Mesothelial cell of epicardium (in vitro differentiated cells): Measurements from ENCODE around the gene INSIG1. TPM values are rescaled to one million over a fixed set of nuclear protein-coding genes. Genes with fewer than 3 reads are reported as not detected.

ENCODE experiments used
- DNase-seq, 2 experiments: peaks; one replicate each; pipeline ENCODE4 v3.0.0; 2021; ENCODE audit warnings: low spot score in 2 of 2; ENCODE audit not compliant: unreplicated experiment in 2 of 2
- H3K27ac Mint-ChIP-seq: 2 replicates; pipeline ENCODE4 v1.8.0; 2021; ENCODE audit warnings: mixed read lengths
- H3K27me3 Mint-ChIP-seq: 2 replicates; pipeline ENCODE4 v1.8.0; 2021; ENCODE audit warnings: low read depth, mixed read lengths
- H3K36me3 Mint-ChIP-seq: 2 replicates; pipeline ENCODE4 v1.8.0; 2021; ENCODE audit warnings: mixed read lengths
- H3K4me1 Mint-ChIP-seq: 2 replicates; pipeline ENCODE4 v1.8.0; 2021; ENCODE audit warnings: mixed read lengths
- H3K4me3 Mint-ChIP-seq: 2 replicates; pipeline ENCODE4 v1.8.0; 2021; ENCODE audit warnings: mild to moderate bottlenecking, moderate library complexity, mixed read lengths
- H3K9me3 Mint-ChIP-seq: 2 replicates; pipeline ENCODE4 v1.8.0; 2021; ENCODE audit warnings: mixed read lengths
- total RNA-seq: library from RNA; stranded (reverse); gene quantifications from 3 replicates; pipeline ENCODE4 v1.2.1, GENCODE V29; 2021
- TF ChIP-seq, protein P1 (sequence below): fragments of 200-600 bp; sonication (generic); IDR thresholded peaks from one replicate; pipeline ENCODE4 v1.5.0; 2021; ENCODE audit warnings: antibody characterized with exemption; ENCODE audit not compliant: unreplicated experiment

The INSIG1 gene
- total RNA-seq, 1 donor from 2014 or later = 38.2 TPM

DNA sequence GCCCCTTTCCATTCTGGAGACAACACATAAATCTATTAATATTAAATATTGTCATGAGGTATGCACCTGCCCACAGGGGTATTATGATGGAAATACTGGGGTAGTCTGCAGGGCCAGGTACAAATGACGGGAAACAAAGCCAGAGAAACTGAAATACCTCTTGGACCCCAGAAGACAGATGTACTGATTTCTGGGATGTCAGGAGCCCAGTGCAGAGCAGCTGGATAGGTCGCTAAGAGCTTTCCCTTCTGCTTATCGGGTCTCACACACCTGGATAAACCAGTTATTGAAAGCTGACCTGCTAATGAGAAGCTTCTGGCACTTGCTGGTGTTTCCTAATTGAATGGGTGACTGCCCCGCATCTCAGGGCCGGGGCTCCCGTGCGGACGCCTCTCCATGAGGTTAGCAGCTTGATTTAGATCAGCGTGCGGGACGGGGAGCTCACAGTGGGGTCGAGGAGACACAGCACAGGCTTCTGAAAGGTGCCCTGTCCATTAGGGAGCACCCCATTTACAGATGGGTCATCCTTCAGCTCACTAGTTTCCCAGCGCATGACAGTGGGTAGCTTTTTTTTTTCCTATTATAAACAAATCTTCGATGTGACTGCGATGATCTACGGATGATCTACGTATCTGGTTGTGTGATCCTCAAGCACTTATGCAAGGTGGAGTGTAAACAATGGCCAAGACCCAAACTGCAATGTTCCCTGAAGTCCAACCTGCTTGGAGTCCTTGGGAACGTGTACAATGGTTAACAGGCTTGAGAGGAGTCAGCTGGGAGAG lies 1.5 kb upstream of the INSIG1 start:
- peak overlapping the region; percentile 67 for H3K4me3 Mint-ChIP-seq
- no peak for DNase-seq
- peaks cover 10% of the 10 kb centered on the region for H3K9me3 Mint-ChIP-seq
- H3K27ac Mint-ChIP-seq = peak overlapping the region; percentile 92
- peaks cover 35% of the 10 kb centered on the region for H3K4me1 Mint-ChIP-seq
- TF ChIP-seq, protein P1, sequence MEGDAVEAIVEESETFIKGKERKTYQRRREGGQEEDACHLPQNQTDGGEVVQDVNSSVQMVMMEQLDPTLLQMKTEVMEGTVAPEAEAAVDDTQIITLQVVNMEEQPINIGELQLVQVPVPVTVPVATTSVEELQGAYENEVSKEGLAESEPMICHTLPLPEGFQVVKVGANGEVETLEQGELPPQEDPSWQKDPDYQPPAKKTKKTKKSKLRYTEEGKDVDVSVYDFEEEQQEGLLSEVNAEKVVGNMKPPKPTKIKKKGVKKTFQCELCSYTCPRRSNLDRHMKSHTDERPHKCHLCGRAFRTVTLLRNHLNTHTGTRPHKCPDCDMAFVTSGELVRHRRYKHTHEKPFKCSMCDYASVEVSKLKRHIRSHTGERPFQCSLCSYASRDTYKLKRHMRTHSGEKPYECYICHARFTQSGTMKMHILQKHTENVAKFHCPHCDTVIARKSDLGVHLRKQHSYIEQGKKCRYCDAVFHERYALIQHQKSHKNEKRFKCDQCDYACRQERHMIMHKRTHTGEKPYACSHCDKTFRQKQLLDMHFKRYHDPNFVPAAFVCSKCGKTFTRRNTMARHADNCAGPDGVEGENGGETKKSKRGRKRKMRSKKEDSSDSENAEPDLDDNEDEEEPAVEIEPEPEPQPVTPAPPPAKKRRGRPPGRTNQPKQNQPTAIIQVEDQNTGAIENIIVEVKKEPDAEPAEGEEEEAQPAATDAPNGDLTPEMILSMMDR = no peak
- H3K27me3 Mint-ChIP-seq = no peaks in the 10 kb centered on the region
- H3K36me3 Mint-ChIP-seq = peaks cover under 1% of the 10 kb centered on the region

DNA sequence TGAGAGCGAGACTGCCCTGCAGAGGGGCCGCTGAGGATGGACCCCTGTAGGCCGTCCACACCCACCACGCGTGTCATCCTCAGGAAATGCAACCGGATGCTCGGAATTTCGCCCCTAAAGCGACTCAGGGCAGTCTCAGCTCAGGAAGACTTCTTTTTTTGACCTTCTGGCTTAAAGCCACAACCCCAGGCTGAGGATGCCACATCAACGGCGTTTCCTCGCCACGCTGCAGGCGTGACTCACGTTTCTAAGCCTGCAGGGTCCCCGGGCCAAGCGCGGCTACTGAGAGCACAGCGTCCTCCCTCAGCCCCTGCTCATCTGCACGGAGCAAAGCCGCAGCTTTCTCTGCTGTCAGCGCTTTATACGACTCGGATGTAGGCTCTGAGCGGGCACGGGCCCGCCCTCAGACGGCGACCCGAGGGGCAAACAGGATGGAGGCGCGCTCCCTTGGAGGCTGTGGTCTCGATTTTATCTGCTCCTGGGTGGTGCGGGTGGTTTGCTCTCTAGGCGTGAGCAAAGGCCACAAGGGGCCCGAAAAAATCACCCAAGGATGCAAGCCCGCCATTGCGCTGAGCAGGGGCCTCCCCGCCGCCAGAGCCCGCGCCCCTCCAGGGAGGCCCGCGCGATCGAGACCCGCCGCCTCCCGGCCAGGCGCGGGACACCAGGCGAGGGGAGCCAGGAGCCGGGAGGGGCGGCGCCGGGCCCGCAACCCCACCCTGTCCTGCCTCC lies 726 bp upstream of the INSIG1 start:
- Mint-ChIP-seq H3K36me3 (peaks cover 5% of the 10 kb centered on the region), H3K27me3 (no peaks in the 10 kb centered on the region), H3K4me3 (peak overlapping the region; percentile 67), H3K9me3 (peaks cover 10% of the 10 kb centered on the region), H3K27ac (peak overlapping the region; percentile 92), H3K4me1 (peaks cover 40% of the 10 kb centered on the region)
- peak in 1 of 2 experiments; percentile 58 for DNase-seq
- TF ChIP-seq, protein P1 = peak; percentile 57

DNA sequence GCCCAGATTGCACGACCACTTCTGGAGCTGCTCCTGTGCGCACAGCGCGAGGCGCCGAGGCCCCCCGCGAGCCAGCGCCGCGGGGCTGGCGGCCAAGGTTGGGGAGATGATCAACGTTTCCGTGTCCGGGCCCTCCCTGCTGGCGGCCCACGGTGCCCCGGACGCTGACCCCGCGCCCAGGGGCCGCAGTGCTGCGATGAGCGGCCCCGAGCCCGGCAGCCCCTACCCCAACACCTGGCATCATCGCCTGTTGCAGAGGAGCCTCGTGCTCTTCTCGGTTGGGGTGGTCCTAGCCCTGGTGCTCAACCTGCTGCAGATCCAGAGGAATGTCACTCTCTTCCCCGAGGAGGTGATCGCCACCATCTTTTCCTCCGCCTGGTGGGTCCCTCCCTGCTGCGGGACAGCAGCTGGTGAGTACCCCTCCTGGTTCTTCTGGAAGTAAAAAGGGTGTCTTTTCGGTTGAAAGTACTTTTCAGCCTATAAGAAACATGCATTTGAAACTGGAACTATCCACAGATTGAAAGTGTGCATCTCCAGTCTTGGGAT lies 683 bp downstream of the INSIG1 start:
- Mint-ChIP-seq H3K4me3 (peak overlapping the region; percentile 86), H3K9me3 (peaks cover 10% of the 10 kb centered on the region), H3K27ac (peak overlapping the region; percentile 91), H3K4me1 (peaks cover 40% of the 10 kb centered on the region), H3K27me3 (no peaks in the 10 kb centered on the region), H3K36me3 (peaks cover 5% of the 10 kb centered on the region)
- peak in 1 of 2 experiments; percentile 48 for DNase-seq
- TF ChIP-seq, protein P1 = no peak

DNA sequence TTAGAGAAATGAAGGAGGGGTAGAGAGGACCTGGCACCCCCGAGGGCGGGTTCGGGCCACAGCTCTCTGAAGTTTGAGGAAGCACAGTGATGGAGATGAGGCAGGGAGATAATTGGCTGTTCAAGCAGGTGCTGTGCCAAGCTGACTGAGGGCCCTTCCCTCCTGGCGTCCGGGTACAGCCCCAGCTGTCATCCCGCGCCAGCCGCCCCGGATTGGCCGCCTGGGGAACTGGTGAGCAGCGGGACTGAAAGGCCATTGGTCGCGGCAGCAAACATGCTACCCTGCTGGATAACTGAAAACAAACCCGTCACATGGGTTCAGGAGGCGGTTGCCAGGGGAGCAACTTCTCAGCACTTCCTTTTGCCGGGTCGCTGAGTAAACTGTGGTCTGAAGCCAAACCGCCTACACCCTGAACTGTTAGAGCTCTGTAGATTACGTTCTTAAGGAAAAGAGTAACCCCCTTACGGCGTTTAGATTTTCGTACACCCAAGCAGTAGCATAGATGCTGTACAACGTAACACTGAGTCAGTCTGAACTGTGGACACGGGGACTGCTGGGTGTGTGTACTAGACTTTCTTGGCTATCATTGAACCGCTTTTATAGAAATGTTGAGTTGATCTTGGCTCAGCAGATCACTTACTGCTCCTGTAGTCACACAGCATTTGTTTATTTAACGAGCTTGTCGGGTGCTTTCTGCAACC lies 1.3 kb downstream of the INSIG1 start:
- peaks cover 8% of the 10 kb centered on the region for H3K9me3 Mint-ChIP-seq
- H3K27ac Mint-ChIP-seq = peak overlapping the region; percentile 91
- H3K4me3 Mint-ChIP-seq = peak overlapping the region; percentile 86
- H3K4me1 Mint-ChIP-seq = peaks cover 40% of the 10 kb centered on the region
- DNase-seq = peak; percentile 61 to 80
- no peaks in the 10 kb centered on the region for H3K27me3 Mint-ChIP-seq
- TF ChIP-seq, protein P1 = no peak
- H3K36me3 Mint-ChIP-seq = peaks cover 10% of the 10 kb centered on the region

DNA sequence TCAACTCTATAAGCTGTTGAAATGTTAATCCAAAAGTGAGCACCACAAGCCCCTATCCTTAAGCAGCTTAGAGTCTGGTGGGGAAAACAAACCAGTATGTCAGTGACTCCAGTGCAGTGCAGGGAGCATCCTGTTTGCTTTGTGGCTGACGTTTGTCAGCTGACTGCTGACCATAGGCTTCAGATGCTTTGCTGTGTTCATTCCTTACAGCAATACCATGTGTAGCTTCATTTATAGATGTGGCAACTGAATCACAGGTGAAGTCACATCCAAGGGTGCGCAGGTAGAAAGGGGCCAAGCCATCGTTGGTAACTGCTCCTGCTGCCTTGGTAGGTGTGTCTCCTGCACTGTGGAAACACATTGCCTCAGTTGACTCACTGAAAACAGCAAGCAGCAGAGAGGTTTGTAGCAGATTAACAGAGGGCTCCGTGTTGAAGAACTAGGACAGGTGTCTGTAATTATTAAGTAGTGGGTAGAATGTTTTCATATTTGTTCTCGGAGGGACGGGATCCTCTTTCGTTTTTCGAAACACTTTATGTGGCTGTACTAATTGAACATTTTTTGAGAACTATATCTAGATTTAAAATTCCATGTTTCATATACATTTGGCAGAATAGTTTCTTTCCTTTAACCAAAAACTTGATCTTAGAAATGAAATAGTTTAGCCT lies 2.0 kb downstream of the INSIG1 start:
- Mint-ChIP-seq H3K9me3 (peaks cover under 1% of the 10 kb centered on the region), H3K36me3 (peaks cover 15% of the 10 kb centered on the region), H3K4me3 (peak overlapping the region; percentile 86), H3K4me1 (peaks cover 40% of the 10 kb centered on the region), H3K27me3 (no peaks in the 10 kb centered on the region), H3K27ac (peak overlapping the region; percentile 91)
- DNase-seq = no peak
- TF ChIP-seq, protein P1 = no peak
